HEK293 (cell line): ENCODE results near the gene TYSND1.

Source experiments
- CTCF ChIA-PET: fragments of 350-600 bp; formaldehyde crosslinking; extraction: SDS; loops from one replicate; lab custom pipeline; 2021; ENCODE audit warnings: antibody characterized with exemption; lab: Yijun Ruan, JAX
- POLR2A ChIA-PET: fragments of 300-600 bp; formaldehyde crosslinking; extraction: SDS; loops from one replicate; lab custom pipeline; 2020; ENCODE audit warnings: antibody characterized with exemption, inconsistent platforms; lab: Yijun Ruan, JAX
- H3K27ac ChIP-seq: fragments of 200-500 bp; sonication (Bioruptor generic); 2 replicates; pipeline ENCODE4 v1.5.1; 2014; ENCODE audit warnings: low read depth, low read length, control low read depth, inconsistent platforms; ENCODE audit errors: extremely low read depth
- H3K36me3 ChIP-seq, 2 experiments: fragments of 200-500 bp in 1 of 2; sonication (Bioruptor generic) in 1 of 2; 1 replicate in 1 of 2; 2 replicates in 1 of 2; pipeline ENCODE4 v1.5.1; 2014 to 2017; ENCODE audit warnings: inconsistent platforms in 2 of 2, low read length in 2 of 2; ENCODE audit not compliant: control insufficient read depth in 2 of 2, insufficient read depth in 1 of 2
- H3K4me1 ChIP-seq: fragments of 200-500 bp; sonication (Bioruptor generic); 2 replicates; pipeline ENCODE4 v1.5.1; 2014; ENCODE audit warnings: mild to moderate bottlenecking, low read length, inconsistent platforms; ENCODE audit not compliant: control insufficient read depth, insufficient read depth
- H3K4me3 ChIP-seq: 2 replicates; pipeline ENCODE4 v1.5.1; 2011; ENCODE audit warnings: low read depth, mild to moderate bottlenecking, control low read depth, low read length, moderate library complexity
- H3K9me3 ChIP-seq: fragments of 200-500 bp; sonication (Bioruptor generic); 2 replicates; pipeline ENCODE4 v1.5.1; 2014; ENCODE audit warnings: low read depth, low read length, inconsistent platforms; ENCODE audit not compliant: control insufficient read depth, insufficient read depth
- EGR2 ChIP-seq: fragments of 450-650 bp; formaldehyde crosslinking; IDR thresholded peaks from 2 replicates; pipeline ENCODE4 v1.5.1; 2016; ENCODE audit warnings: low read depth, missing biosample characterization, missing genetic modification characterization
- GLI2 ChIP-seq: fragments of 450-650 bp; formaldehyde crosslinking; IDR thresholded peaks from 2 replicates; pipeline ENCODE4; 2017; ENCODE audit warnings: missing biosample characterization, missing genetic modification characterization, low read depth, borderline replicate concordance
- GLI4 ChIP-seq: fragments of 450-650 bp; formaldehyde crosslinking; IDR thresholded peaks from 2 replicates; pipeline ENCODE4 v1.5.1; 2016; ENCODE audit warnings: missing biosample characterization, missing genetic modification characterization
- GLIS1 ChIP-seq: fragments of 450-650 bp; formaldehyde crosslinking; IDR thresholded peaks from 2 replicates; pipeline ENCODE4 v1.5.1; 2016; ENCODE audit warnings: missing biosample characterization, missing genetic modification characterization
- KLF7 ChIP-seq: fragments of 450-650 bp; formaldehyde crosslinking; IDR thresholded peaks from 2 replicates; pipeline ENCODE4 v1.5.1; 2016; ENCODE audit warnings: missing biosample characterization, missing genetic modification characterization, borderline replicate concordance
- RBAK ChIP-seq: fragments of 450-650 bp; formaldehyde crosslinking; IDR thresholded peaks from 2 replicates; pipeline ENCODE4 v1.5.1; 2016; ENCODE audit warnings: missing biosample characterization, missing genetic modification characterization
- SCRT1 ChIP-seq: fragments of 450-650 bp; formaldehyde crosslinking; IDR thresholded peaks from 2 replicates; pipeline ENCODE4 v1.5.1; 2016; ENCODE audit warnings: missing biosample characterization, missing genetic modification characterization, borderline replicate concordance
- SETDB1 ChIP-seq: IDR thresholded peaks from one replicate; pipeline ENCODE4 v1.6.1; 2017; ENCODE audit warnings: mild to moderate bottlenecking, low read length, moderate library complexity, mixed read lengths; ENCODE audit not compliant: insufficient read length
- SP3 ChIP-seq: fragments of 450-650 bp; formaldehyde crosslinking; IDR thresholded peaks from 2 replicates; pipeline ENCODE4 v1.5.1; 2016; ENCODE audit warnings: missing biosample characterization, missing genetic modification characterization
- YY1 ChIP-seq: fragments of 450-650 bp; formaldehyde crosslinking; IDR thresholded peaks from 2 replicates; pipeline ENCODE4 v1.5.1; 2018; ENCODE audit warnings: missing biosample characterization, missing genetic modification characterization
- ZEB2 ChIP-seq: fragments of 450-650 bp; formaldehyde crosslinking; IDR thresholded peaks from 2 replicates; pipeline ENCODE4 v1.5.1; 2016; ENCODE audit warnings: missing biosample characterization, missing genetic modification characterization
- ZFP3 ChIP-seq: fragments of 450-650 bp; formaldehyde crosslinking; IDR thresholded peaks from 2 replicates; pipeline ENCODE4 v1.5.1; 2016; ENCODE audit warnings: low read depth, missing biosample characterization, missing genetic modification characterization
- ZFP37 ChIP-seq: fragments of 450-650 bp; formaldehyde crosslinking; IDR thresholded peaks from 2 replicates; pipeline ENCODE4 v1.5.1; 2016; ENCODE audit warnings: missing biosample characterization, missing genetic modification characterization
- ZFP69B ChIP-seq: fragments of 450-650 bp; formaldehyde crosslinking; IDR thresholded peaks from 2 replicates; pipeline ENCODE4 v1.5.1; 2016; ENCODE audit warnings: missing biosample characterization, missing genetic modification characterization
- ZNF114 ChIP-seq: fragments of 450-650 bp; formaldehyde crosslinking; IDR thresholded peaks from 2 replicates; pipeline ENCODE4 v1.5.0; 2017; ENCODE audit warnings: missing biosample characterization, missing genetic modification characterization
- ZNF16 ChIP-seq: fragments of 450-650 bp; formaldehyde crosslinking; IDR thresholded peaks from 2 replicates; pipeline ENCODE4 v1.5.1; 2016; ENCODE audit warnings: low read depth, missing biosample characterization, missing genetic modification characterization
- ZNF169 ChIP-seq: fragments of 450-650 bp; formaldehyde crosslinking; IDR thresholded peaks from 2 replicates; pipeline ENCODE4 v1.5.1; 2016; ENCODE audit warnings: missing biosample characterization, missing genetic modification characterization
- ZNF175 ChIP-seq: fragments of 450-650 bp; formaldehyde crosslinking; IDR thresholded peaks from 2 replicates; pipeline ENCODE4 v1.5.1; 2016; ENCODE audit warnings: missing biosample characterization, missing genetic modification characterization
- ZNF292 ChIP-seq: fragments of 450-650 bp; formaldehyde crosslinking; IDR thresholded peaks from 2 replicates; pipeline ENCODE4 v1.5.1; 2016; ENCODE audit warnings: low read depth, missing biosample characterization, missing genetic modification characterization, borderline replicate concordance
- ZNF341 ChIP-seq: fragments of 450-650 bp; formaldehyde crosslinking; IDR thresholded peaks from 2 replicates; pipeline ENCODE4; 2016; ENCODE audit warnings: low read depth, missing biosample characterization, missing genetic modification characterization
- ZNF37A ChIP-seq: fragments of 450-650 bp; IDR thresholded peaks from 2 replicates; pipeline ENCODE4 v1.5.1; 2018; ENCODE audit warnings: missing biosample characterization, missing genetic modification characterization
- ZNF416 ChIP-seq: fragments of 450-650 bp; formaldehyde crosslinking; IDR thresholded peaks from 2 replicates; pipeline ENCODE4 v1.5.1; 2016; ENCODE audit warnings: missing biosample characterization, missing genetic modification characterization
- ZNF501 ChIP-seq: fragments of 450-650 bp; formaldehyde crosslinking; IDR thresholded peaks from 2 replicates; pipeline ENCODE4 v1.5.1; 2016; ENCODE audit warnings: missing biosample characterization, missing genetic modification characterization
- ZNF658 ChIP-seq: fragments of 450-650 bp; formaldehyde crosslinking; IDR thresholded peaks from 2 replicates; pipeline ENCODE4; 2016; ENCODE audit warnings: missing biosample characterization, missing genetic modification characterization
- ZNF747 ChIP-seq: fragments of 450-650 bp; formaldehyde crosslinking; IDR thresholded peaks from 2 replicates; pipeline ENCODE4 v1.5.1; 2016; ENCODE audit warnings: missing biosample characterization, missing genetic modification characterization
- ZNF791 ChIP-seq: fragments of 450-650 bp; formaldehyde crosslinking; IDR thresholded peaks from 2 replicates; pipeline ENCODE4 v1.5.1; 2016; ENCODE audit warnings: missing biosample characterization, missing genetic modification characterization
- TF ChIP-seq, protein P1 (sequence below): fragments of 450-650 bp; formaldehyde crosslinking; IDR thresholded peaks from 2 replicates; pipeline ENCODE4 v1.5.1; 2017; ENCODE audit warnings: missing biosample characterization, missing genetic modification characterization
- TF ChIP-seq, protein P2 (sequence below): sonication (generic); formaldehyde crosslinking; IDR thresholded peaks from 2 replicates; pipeline ENCODE4 v1.8.1; 2022; ENCODE audit warnings: mild to moderate bottlenecking, moderate library complexity, missing genetic modification reagents
- TF ChIP-seq, protein P3 (sequence below): fragments of 450-650 bp; formaldehyde crosslinking; IDR thresholded peaks from 2 replicates; pipeline ENCODE4 v1.5.1; 2016; ENCODE audit warnings: missing biosample characterization, missing genetic modification characterization

Gene TYSND1

DNA sequence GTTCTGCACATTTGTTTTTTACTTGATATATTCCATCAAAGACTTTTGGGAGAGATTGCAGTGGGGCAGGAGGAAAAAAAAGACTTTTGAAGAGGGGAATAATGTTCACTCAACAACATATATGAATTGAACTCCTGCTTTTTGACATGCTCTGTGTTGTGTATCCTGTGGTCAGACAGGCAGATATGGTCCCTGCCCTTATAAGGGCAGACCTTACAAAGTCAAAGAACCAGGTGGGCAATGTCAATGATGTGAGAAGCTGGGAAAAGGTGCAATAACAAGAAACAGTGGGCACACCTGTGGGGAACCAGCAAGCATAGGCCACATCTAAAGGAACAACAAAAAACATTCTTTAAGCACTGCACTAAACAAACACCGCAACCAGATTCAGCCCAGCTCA lies 22.1 kb downstream of the TYSND1 start:
- no peaks in the 10 kb centered on the region for H3K9me3 ChIP-seq
- TF ChIP-seq SCRT1 (no peak), ZNF501 (tag by site-specific recombination) (no peak), GLI4 (tag by site-specific recombination) (no peak), ZFP3 (tag by site-specific recombination) (no peak), SETDB1 (no peak), ZFP37 (tag by site-specific recombination) (no peak), RBAK (tag by site-specific recombination) (no peak), KLF7 (no peak), ZNF114 (tag by site-specific recombination) (no peak)
- TF ChIP-seq, protein P1, sequence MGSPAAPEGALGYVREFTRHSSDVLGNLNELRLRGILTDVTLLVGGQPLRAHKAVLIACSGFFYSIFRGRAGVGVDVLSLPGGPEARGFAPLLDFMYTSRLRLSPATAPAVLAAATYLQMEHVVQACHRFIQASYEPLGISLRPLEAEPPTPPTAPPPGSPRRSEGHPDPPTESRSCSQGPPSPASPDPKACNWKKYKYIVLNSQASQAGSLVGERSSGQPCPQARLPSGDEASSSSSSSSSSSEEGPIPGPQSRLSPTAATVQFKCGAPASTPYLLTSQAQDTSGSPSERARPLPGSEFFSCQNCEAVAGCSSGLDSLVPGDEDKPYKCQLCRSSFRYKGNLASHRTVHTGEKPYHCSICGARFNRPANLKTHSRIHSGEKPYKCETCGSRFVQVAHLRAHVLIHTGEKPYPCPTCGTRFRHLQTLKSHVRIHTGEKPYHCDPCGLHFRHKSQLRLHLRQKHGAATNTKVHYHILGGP, result no peak
- TF ChIP-seq, protein P2, sequence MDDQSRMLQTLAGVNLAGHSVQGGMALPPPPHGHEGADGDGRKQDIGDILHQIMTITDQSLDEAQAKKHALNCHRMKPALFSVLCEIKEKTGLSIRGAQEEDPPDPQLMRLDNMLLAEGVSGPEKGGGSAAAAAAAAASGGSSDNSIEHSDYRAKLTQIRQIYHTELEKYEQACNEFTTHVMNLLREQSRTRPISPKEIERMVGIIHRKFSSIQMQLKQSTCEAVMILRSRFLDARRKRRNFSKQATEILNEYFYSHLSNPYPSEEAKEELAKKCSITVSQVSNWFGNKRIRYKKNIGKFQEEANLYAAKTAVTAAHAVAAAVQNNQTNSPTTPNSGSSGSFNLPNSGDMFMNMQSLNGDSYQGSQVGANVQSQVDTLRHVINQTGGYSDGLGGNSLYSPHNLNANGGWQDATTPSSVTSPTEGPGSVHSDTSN (CRISPR knock-in tag), result no peak
- TF ChIP-seq, protein P3, sequence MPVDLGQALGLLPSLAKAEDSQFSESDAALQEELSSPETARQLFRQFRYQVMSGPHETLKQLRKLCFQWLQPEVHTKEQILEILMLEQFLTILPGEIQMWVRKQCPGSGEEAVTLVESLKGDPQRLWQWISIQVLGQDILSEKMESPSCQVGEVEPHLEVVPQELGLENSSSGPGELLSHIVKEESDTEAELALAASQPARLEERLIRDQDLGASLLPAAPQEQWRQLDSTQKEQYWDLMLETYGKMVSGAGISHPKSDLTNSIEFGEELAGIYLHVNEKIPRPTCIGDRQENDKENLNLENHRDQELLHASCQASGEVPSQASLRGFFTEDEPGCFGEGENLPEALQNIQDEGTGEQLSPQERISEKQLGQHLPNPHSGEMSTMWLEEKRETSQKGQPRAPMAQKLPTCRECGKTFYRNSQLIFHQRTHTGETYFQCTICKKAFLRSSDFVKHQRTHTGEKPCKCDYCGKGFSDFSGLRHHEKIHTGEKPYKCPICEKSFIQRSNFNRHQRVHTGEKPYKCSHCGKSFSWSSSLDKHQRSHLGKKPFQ (tag by site-specific recombination), result no peak
- no peak overlapping the region for H3K27ac ChIP-seq
- ChIA-PET CTCF (interaction anchor here (1.0 to 1.5 kb wide), 2 partner anchors 224 to 240 kb away, joined by 4 read pairs; no protein-coding TSS in a partner anchor), POLR2A (no interaction called here)
- H3K36me3 ChIP-seq, result peaks cover 0 to 5% of the 10 kb centered on the region in 2 experiments; a peak in 1 of 3 replicates
- no peaks in the 10 kb centered on the region for H3K4me1 ChIP-seq
- H3K4me3 ChIP-seq, result no peak overlapping the region

DNA sequence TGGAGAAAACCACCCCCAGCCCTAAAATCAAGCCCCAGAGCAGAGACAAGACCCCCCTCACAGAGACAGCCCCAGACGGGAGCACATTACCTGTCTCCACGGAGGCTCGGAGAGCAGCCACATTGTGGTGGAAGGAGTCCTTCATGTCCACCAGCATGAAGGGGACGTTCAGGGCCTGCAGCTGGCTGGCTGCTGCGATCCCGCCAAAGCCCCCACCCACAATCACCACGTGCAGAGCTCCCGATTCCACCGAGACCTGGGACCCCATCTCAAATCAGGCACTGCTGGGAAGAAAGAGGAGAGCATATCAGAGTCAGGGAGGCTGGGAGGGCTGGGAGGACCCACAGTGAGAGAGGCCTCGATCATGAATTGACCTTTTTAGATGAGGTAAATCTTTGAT lies 22.7 kb downstream of the TYSND1 start:
- Histone ChIP-seq H3K4me3 (no peak overlapping the region), H3K9me3 (no peaks in the 10 kb centered on the region), H3K27ac (no peak overlapping the region), H3K4me1 (no peaks in the 10 kb centered on the region), H3K36me3 (peaks cover 0 to 5% of the 10 kb centered on the region in 2 experiments; a peak in 1 of 3 replicates)
- ChIA-PET CTCF (interaction anchor here (1.5 kb wide), 1 partner anchor 241 kb away, joined by 4 read pairs; no protein-coding TSS in a partner anchor), POLR2A (no interaction called here)
- TF ChIP-seq ZNF791 (tag by site-specific recombination) (no peak), EGR2 (tag by site-specific recombination) (no peak), GLIS1 (tag by site-specific recombination) (no peak), YY1 (no peak), ZNF747 (tag by site-specific recombination) (no peak), ZNF341 (tag by site-specific recombination) (no peak), ZNF169 (tag by site-specific recombination) (no peak), ZNF501 (tag by site-specific recombination) (no peak), ZEB2 (tag by site-specific recombination) (no peak), ZNF292 (no peak), ZFP69B (tag by site-specific recombination) (no peak), GLI2 (tag by site-specific recombination) (no peak), SP3 (tag by site-specific recombination) (no peak), ZNF658 (tag by site-specific recombination) (no peak), ZNF416 (tag by site-specific recombination) (no peak), ZNF37A (tag by site-specific recombination) (no peak), ZNF175 (tag by site-specific recombination) (no peak), ZNF16 (tag by site-specific recombination) (no peak)
